H1 (cell line): ENCODE results near the gene ELOF1.

Experiments
- CHD2 ChIP-seq: IDR thresholded peaks from 2 replicates; pipeline ENCODE4 v1.6.1; 2012; ENCODE audit warnings: low read length, improper control_type of control experiment
- POLR2A ChIP-seq, 2 experiments: IDR thresholded peaks; 1 replicate in 1 of 2; 2 replicates in 1 of 2; pipeline ENCODE4 v1.6.1; 2011; ENCODE audit warnings: low read depth in 2 of 2, low read length in 2 of 2, mild to moderate bottlenecking in 2 of 2; ENCODE audit errors: control extremely low read depth in 1 of 2

GRCh38 chr19:11566164-11566563, 7.1 kb upstream of the ELOF1 start:
- no peak for TF ChIP-seq POLR2A (IDR thresholded peaks at IDR 0.05; ENCODE audit: control extremely low read depth in 1 of 2, low read depth in 2 of 2, low read length in 2 of 2)
- TF ChIP-seq CHD2, result no peak
